HCT116 (cell line): ENCODE results near the gene THUMPD2. TPM values are rescaled to one million over a fixed set of nuclear protein-coding genes. Genes with fewer than 3 reads are reported as not detected.

ENCODE experiments used
- ATAC-seq: fragments of 200-7000 bp; cut with Tn5 transposase; 2 replicates; pipeline ENCODE4 v1.9.1; 2020; ENCODE audit warnings: mild to moderate bottlenecking, moderate library complexity
- BruUV-seq: library from RNA; stranded (reverse); fragments of 400-500 nt; replicated peaks from 2 replicates; lab custom pipeline; 2021; lab: Mats Ljungman, UMichigan
- CTCF ChIA-PET: fragments of 300-600 bp; sonication (Branson Sonifier 250); formaldehyde crosslinking; loops from one replicate; lab custom pipeline; 2021; ENCODE audit warnings: antibody characterized with exemption; lab: Charles Lee
- POLR2A ChIA-PET: fragments of 300-600, 350-600 bp; sonication (Branson Sonifier 250); formaldehyde crosslinking; loops from one replicate; lab custom pipeline; 2021; ENCODE audit warnings: antibody characterized with exemption; lab: Charles Lee
- RAD21 ChIA-PET, 2 experiments: fragments of 300-600 bp; sonication (Branson Sonifier 250); formaldehyde crosslinking; loops; one replicate each; lab custom pipeline; 2023; ENCODE audit warnings: low total read pairs in 2 of 2; ENCODE audit not compliant: uncharacterized antibody in 2 of 2, unreplicated experiment in 2 of 2, low non-redundant PET in 1 of 2; lab: Charles Lee
- DNase-seq: peaks from one replicate; pipeline ENCODE4 v3.0.0-alpha.2; 2010; ENCODE audit warnings: low read depth, low spot score
- H2AFZ ChIP-seq: fragments of 200-600 bp; shearing (Covaris generic), sonication (generic); 2 replicates; pipeline ENCODE4 v1.6.1; 2017; ENCODE audit warnings: low read depth, mixed run types, mixed read lengths, antibody characterized with exemption, low read length; ENCODE audit not compliant: poor library complexity, severe bottlenecking
- H3K27ac ChIP-seq: 2 replicates; pipeline ENCODE4 v1.5.1; 2012; ENCODE audit warnings: low read depth, low read length
- H3K27me3 ChIP-seq: fragments of 200-600 bp; sonication (generic); 2 replicates; pipeline ENCODE4 v1.6.1; 2016; ENCODE audit warnings: mixed run types, low read length, mixed read lengths; ENCODE audit not compliant: insufficient read depth
- H3K36me3 ChIP-seq, 2 experiments: fragments of 200-500 bp in 1 of 2; fragments of 200-600 bp in 1 of 2; sonication (Bioruptor generic) in 1 of 2; sonication (generic) in 1 of 2; 2 replicates each; pipeline versions ENCODE4 v1.5.1 to v1.6.1; 2014 to 2016; ENCODE audit warnings: low read length in 2 of 2, inconsistent platforms in 1 of 2, mixed read lengths in 1 of 2, mixed run types in 1 of 2; ENCODE audit not compliant: insufficient read depth in 2 of 2, control insufficient read depth in 1 of 2
- H3K4me1 ChIP-seq, 2 experiments: fragments of 200-600 bp in 1 of 2; sonication (generic) in 1 of 2; 2 replicates each; pipeline versions ENCODE4 v1.5.1 to v1.6.1; 2012 to 2017; ENCODE audit warnings: low read length in 2 of 2, inconsistent platforms in 1 of 2, mild to moderate bottlenecking in 1 of 2, mixed read lengths in 1 of 2, mixed run types in 1 of 2, moderate library complexity in 1 of 2; ENCODE audit not compliant: insufficient read depth in 2 of 2, control insufficient read depth in 1 of 2
- H3K4me2 ChIP-seq: fragments of 200-600 bp; sonication (generic); 2 replicates; pipeline ENCODE4 v1.6.1; 2017; ENCODE audit warnings: mixed run types, low read length, mixed read lengths
- H3K4me3 ChIP-seq, 2 experiments: fragments of 200-600 bp in 1 of 2; sonication (generic) in 1 of 2; replicated peaks in 1 of 2; 2 replicates each; pipeline ENCODE4 v1.5.1; 2011 to 2016; ENCODE audit warnings: low read length in 2 of 2, control low read depth in 1 of 2, low read depth in 1 of 2, mild to moderate bottlenecking in 1 of 2, mixed read lengths in 1 of 2, mixed run types in 1 of 2
- H3K79me2 ChIP-seq: fragments of 200-600 bp; sonication (generic); 2 replicates; pipeline ENCODE4 v1.6.1; 2017; ENCODE audit warnings: mild to moderate bottlenecking, mixed run types, low read length, moderate library complexity, mixed read lengths; ENCODE audit not compliant: insufficient read depth
- H3K9ac ChIP-seq: fragments of 200-600 bp; sonication (generic); 2 replicates; pipeline ENCODE4 v1.6.1; 2016; ENCODE audit warnings: low read length, mixed read lengths
- H3K9me2 ChIP-seq: fragments of 200-600 bp; sonication (generic), shearing (Covaris generic); 2 replicates; pipeline ENCODE4 v1.6.1; 2017; ENCODE audit warnings: mixed run types, mild to moderate bottlenecking, moderate library complexity; ENCODE audit not compliant: insufficient read depth
- H3K9me3 ChIP-seq, 2 experiments: fragments of 200-500 bp in 1 of 2; fragments of 200-600 bp in 1 of 2; sonication (Bioruptor generic) in 1 of 2; sonication (generic) in 1 of 2; 2 replicates each; pipeline ENCODE4 v1.6.1; 2014 to 2017; ENCODE audit warnings: low read length in 2 of 2, mixed read lengths in 2 of 2, inconsistent platforms in 1 of 2, low read depth in 1 of 2, mild to moderate bottlenecking in 1 of 2, mixed run types in 1 of 2, moderate library complexity in 1 of 2; ENCODE audit not compliant: control insufficient read depth in 1 of 2, insufficient read depth in 1 of 2
- H4K20me1 ChIP-seq: fragments of 200-600 bp; sonication (generic), shearing (Covaris generic); 2 replicates; pipeline ENCODE4 v1.6.1; 2017; ENCODE audit warnings: mixed run types, mild to moderate bottlenecking, moderate library complexity; ENCODE audit not compliant: insufficient read depth
- ATF3 ChIP-seq: IDR thresholded peaks from 2 replicates; pipeline ENCODE4 v1.6.1; 2012
- CTCF ChIP-seq, 3 experiments: fragments of 200-600 bp in 1 of 3; sonication (generic) in 1 of 3; IDR thresholded peaks in 2 of 3; conservative IDR thresholded peaks in 1 of 3; 2 replicates each; pipeline ENCODE4 v1.5.1; 2012 to 2017; ENCODE audit warnings: low read depth in 2 of 3, low read length in 2 of 3, antibody characterized with exemption in 1 of 3, borderline replicate concordance in 1 of 3, control low read depth in 1 of 3, mild to moderate bottlenecking in 1 of 3, mixed read lengths in 1 of 3, mixed run types in 1 of 3, moderate library complexity in 1 of 3; ENCODE audit not compliant: insufficient read depth in 1 of 3
- EGR1 ChIP-seq: IDR thresholded peaks from 2 replicates; pipeline ENCODE4 v1.6.1; 2012; ENCODE audit warnings: low read depth
- ELF1 ChIP-seq: IDR thresholded peaks from 2 replicates; pipeline ENCODE4 v1.6.1; 2012; ENCODE audit warnings: low read depth, borderline replicate concordance
- EZH2 ChIP-seq: fragments of 200-600 bp; sonication (generic); IDR thresholded peaks from 2 replicates; pipeline ENCODE4 v1.6.1; 2017; ENCODE audit warnings: antibody characterized with exemption, mixed run types
- FOSL1 ChIP-seq: IDR thresholded peaks from 2 replicates; pipeline ENCODE4 v1.6.1; 2012; ENCODE audit warnings: low read depth
- MAX ChIP-seq: IDR thresholded peaks from 2 replicates; pipeline ENCODE4 v1.6.1; 2012
- POLR2A ChIP-seq: IDR thresholded peaks from 2 replicates; pipeline ENCODE4 v1.7.0; 2011; ENCODE audit warnings: borderline replicate concordance; ENCODE audit not compliant: insufficient read depth, insufficient read length; ENCODE audit errors: extremely low read depth
- RAD21 ChIP-seq: IDR thresholded peaks from 2 replicates; pipeline ENCODE4 v1.6.1; 2012; ENCODE audit warnings: low read depth, mild to moderate bottlenecking
- SP1 ChIP-seq: IDR thresholded peaks from 2 replicates; pipeline ENCODE4 v1.6.1; 2012; ENCODE audit warnings: low read depth
- TCF7L2 ChIP-seq: IDR thresholded peaks from 2 replicates; pipeline ENCODE4 v1.7.0; 2011; ENCODE audit warnings: borderline replicate concordance, inconsistent platforms; ENCODE audit not compliant: insufficient read depth, insufficient read length; ENCODE audit errors: extremely low read depth
- YY1 ChIP-seq: IDR thresholded peaks from 2 replicates; pipeline ENCODE4 v1.6.1; 2011; ENCODE audit warnings: low read length, low read depth, moderate library complexity, mild to moderate bottlenecking; ENCODE audit not compliant: insufficient replicate concordance; ENCODE audit errors: extremely low read depth
- ZFX ChIP-seq: fragments of 450-650 bp; IDR thresholded peaks from 2 replicates; pipeline ENCODE4 v1.6.1; 2017
- intact Hi-C: fragments of 100-400 bp; cut with micrococcal nuclease; formaldehyde crosslinking; loops from 2 replicates; pipeline ENCODE4 v1.10.0; 2022
- total RNA-seq: library from RNA; stranded (reverse); gene quantifications from one replicate; pipeline ENCODE4 v1.2.1, GENCODE V29; 2021; ENCODE audit not compliant: unreplicated experiment

Gene THUMPD2
- total RNA-seq, 1 experiment from 2014 or later = 15.8 TPM

- TF ChIP-seq TCF7L2 = no peak
- no peak for TF ChIP-seq MAX
Measured at GRCh38 chr2:39706312-39706711, 72.7 kb downstream of the THUMPD2 start (continued).

GRCh38 chr2:39705638-39706037, 73.4 kb downstream of the THUMPD2 start:
- Histone ChIP-seq H3K4me1 (no peaks in the 10 kb centered on the region), H3K4me3 (no peak overlapping the region), H4K20me1 (no peaks in the 10 kb centered on the region), H2AFZ (no peak overlapping the region), H3K27ac (no peak overlapping the region), H3K27me3 (0 out of 2 replicates have a peak, but pooled peaks cover 3% of the 10 kb centered on the region), H3K79me2 (no peaks in the 10 kb centered on the region), H3K4me2 (no peak overlapping the region), H3K36me3 (no peaks in the 10 kb centered on the region)
- no TSS peak for BruUV-seq
- intact Hi-C loops = no loop called here
- ChIA-PET RAD21 (no interaction called here), POLR2A (no interaction called here), CTCF (interaction anchor here (1.0 kb wide), 1 partner anchor 25 kb away, joined by 3 read pairs; no protein-coding TSS in a partner anchor)
- ATAC-seq = no peak
- TF ChIP-seq POLR2A (no peak), ZFX (no peak), EZH2 (no peak), MAX (no peak), CTCF (IDR thresholded peaks at IDR 0.05 in 2 of 3, conservative IDR thresholded peaks at IDR 0.05 in 1 of 3; ENCODE audit: borderline replicate concordance in 1 of 3, insufficient read depth in 1 of 3, low read depth in 2 of 3, low read length in 2 of 3) (no peak), YY1 (no peak), ELF1 (no peak), ATF3 (no peak), FOSL1 (no peak), EGR1 (no peak), SP1 (no peak), RAD21 (no peak)
- TF ChIP-seq, all 23 proteins: peak for 0
- no peaks in the 10 kb centered on the region for H3K9me3 ChIP-seq
- no peak for DNase-seq
- H3K9me2 ChIP-seq = no peaks in the 10 kb centered on the region
- H3K9ac ChIP-seq = no peak overlapping the region
